Tibial nerve (tissue), 4 donors: ENCODE data around the gene HTR3B.

ENCODE experiments used
- CTCF ChIP-seq, 5 experiments: fragments of 200-600 bp in 3 of 5; fragments of 450-650 bp in 2 of 5; sonication (generic) in 3 of 5; IDR thresholded peaks; one replicate each; pipeline ENCODE4 v1.5.1; 2016 to 2019; ENCODE audit warnings: antibody characterized with exemption in 5 of 5, mild to moderate bottlenecking in 3 of 5, moderate library complexity in 2 of 5
- EP300 ChIP-seq, 2 donors: sonication (generic); formaldehyde crosslinking; IDR thresholded peaks; one replicate each; pipeline ENCODE4 v1.6.1; 2017; ENCODE audit warnings: antibody characterized with exemption in 2 of 2, mild to moderate bottlenecking in 1 of 2
- POLR2A ChIP-seq, 2 donors: fragments of 450-650 bp; IDR thresholded peaks; one replicate each; pipeline ENCODE4 v1.6.1; 2017; ENCODE audit warnings: antibody characterized with exemption in 2 of 2, mild to moderate bottlenecking in 2 of 2, moderate library complexity in 2 of 2

GRCh38 chr11:113871336-113871735 lies 33.3 kb upstream of the HTR3B start:
- TF ChIP-seq POLR2A (IDR thresholded peaks at IDR 0.05) (no peak), CTCF (IDR thresholded peaks at IDR 0.05) (no peak), EP300 (IDR thresholded peaks at IDR 0.05) (no peak)
